GM13976 (cell line): ENCODE results near the gene FUT8.

Experiments
- DNase-seq: peaks from one replicate; pipeline ENCODE4 v3.0.0; 2012; ENCODE audit warnings: low spot score
- in situ Hi-C: fragments of 300-500 bp; cut with MboI; formaldehyde crosslinking; loops from one replicate; pipeline ENCODE4 v1.12.0; 2022; ENCODE audit warnings: low sequenced_read_pairs, mixed read lengths, inconsistent platforms; ENCODE audit not compliant: unreplicated experiment
- TF ChIP-seq, protein P1 (sequence below): IDR thresholded peaks from 2 replicates; pipeline ENCODE4 v1.5.1; 2012; ENCODE audit warnings: borderline replicate concordance, mild to moderate bottlenecking; ENCODE audit not compliant: insufficient read depth; ENCODE audit errors: extremely low read depth, missing control alignments, control extremely low read depth

The FUT8 gene

DNA sequence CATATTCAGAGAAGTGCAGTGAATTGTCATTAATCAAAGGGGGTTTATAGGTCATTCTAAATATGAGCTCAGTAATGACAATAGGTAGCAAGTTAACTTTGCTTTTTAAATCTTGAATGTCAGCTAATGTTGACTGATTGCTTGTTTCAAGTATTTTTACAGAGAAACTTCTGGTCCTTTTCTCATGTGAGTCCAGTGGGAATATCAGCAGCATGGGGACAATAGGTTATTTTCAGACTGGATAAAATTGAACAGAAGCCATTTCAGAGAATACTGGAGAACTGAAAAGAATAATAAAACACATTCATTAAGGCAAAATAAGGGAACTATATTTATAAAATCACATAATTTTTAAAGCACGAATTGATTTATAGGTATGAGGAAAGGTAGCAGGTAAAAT is 78.7 kb downstream of the FUT8 start:
- in situ Hi-C loops = no loop called here
- TF ChIP-seq, protein P1, sequence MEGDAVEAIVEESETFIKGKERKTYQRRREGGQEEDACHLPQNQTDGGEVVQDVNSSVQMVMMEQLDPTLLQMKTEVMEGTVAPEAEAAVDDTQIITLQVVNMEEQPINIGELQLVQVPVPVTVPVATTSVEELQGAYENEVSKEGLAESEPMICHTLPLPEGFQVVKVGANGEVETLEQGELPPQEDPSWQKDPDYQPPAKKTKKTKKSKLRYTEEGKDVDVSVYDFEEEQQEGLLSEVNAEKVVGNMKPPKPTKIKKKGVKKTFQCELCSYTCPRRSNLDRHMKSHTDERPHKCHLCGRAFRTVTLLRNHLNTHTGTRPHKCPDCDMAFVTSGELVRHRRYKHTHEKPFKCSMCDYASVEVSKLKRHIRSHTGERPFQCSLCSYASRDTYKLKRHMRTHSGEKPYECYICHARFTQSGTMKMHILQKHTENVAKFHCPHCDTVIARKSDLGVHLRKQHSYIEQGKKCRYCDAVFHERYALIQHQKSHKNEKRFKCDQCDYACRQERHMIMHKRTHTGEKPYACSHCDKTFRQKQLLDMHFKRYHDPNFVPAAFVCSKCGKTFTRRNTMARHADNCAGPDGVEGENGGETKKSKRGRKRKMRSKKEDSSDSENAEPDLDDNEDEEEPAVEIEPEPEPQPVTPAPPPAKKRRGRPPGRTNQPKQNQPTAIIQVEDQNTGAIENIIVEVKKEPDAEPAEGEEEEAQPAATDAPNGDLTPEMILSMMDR = no peak
- DNase-seq = no peak

DNA sequence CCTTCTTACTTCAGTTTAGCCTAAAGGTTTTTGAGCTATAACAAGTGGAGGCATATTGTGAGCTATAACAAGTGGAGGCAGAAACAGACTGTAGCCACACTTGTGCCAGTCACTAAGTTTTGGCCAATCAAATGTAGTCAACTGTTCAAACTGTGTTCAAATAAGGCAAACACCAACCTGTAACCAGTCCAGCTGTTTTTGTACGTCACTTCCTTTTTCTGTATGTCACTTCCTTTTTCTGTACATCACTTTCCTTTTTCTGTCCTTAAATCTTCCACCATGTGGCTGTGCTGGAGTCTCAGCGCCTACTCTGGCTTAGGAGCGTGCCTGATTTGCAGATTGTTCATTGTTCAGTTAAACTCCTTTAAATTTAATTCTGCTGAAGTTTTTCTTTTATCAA is 79.7 kb downstream of the FUT8 start:
- no peak for DNase-seq
- TF ChIP-seq, protein P1 = no peak
- in situ Hi-C loops = no loop called here

DNA sequence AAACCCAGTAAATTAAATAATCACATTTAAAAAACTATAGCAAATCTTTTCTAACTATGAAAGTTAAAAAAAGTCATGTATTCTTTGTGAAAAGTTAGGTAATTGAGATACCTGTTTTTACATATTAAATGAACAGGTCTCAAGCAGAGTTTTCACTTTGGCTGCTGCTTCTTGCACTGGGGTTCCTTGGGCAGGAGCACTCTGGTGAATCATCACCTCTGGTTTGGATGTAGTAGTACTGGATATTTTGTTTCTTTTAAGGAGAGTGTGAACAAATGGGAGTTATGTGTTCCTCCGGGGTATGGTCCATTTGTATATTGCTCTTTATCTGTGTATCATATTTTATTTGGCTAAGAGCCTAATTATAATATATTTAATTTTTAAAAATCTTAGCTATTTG is 82.7 kb downstream of the FUT8 start:
- no peak for DNase-seq
- in situ Hi-C loops = no loop called here

DNA sequence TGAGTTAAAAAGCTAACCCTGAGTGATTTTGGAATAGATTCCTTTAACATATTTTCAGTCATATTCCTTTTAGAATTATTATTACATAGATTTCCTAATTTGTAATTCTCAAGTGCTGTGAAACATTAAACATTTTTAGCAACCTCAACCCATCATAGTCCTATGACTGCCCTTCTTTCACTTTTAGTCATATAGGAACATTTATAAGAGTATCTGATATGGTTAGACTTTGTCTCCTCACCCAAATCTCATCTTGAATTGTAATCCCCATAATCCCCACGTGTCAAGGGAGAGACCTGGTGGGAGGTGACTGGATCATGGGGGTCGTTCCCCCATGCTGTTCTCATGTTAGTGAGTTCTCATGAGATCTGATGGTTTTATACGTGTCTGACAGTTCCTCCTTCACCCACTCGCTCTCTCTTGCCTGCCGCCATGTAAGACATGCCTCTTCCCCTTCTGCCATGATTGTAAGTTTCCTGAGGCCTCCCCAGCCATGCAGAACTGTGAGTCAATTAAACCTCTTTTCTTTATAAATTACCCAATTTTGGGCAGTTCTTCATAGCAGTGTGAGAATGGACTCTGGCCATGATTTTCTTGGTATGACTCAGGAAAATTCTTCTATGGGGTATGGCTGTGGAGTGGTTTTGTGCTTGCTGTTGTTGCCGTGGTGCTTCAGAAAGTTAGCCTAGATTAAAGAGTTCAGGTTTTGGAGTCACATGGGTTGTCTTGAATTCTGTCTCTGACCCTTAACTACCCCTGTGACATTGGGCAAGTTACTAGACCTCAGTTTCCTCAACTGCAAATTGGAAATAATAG is 83.9 kb downstream of the FUT8 start:
- no peak for DNase-seq
- TF ChIP-seq, protein P1 = no peak
- in situ Hi-C loops = no loop called here

More for the DNA sequence above, 82.7 kb downstream of the FUT8 start:
- TF ChIP-seq, protein P1 = no peak

DNA sequence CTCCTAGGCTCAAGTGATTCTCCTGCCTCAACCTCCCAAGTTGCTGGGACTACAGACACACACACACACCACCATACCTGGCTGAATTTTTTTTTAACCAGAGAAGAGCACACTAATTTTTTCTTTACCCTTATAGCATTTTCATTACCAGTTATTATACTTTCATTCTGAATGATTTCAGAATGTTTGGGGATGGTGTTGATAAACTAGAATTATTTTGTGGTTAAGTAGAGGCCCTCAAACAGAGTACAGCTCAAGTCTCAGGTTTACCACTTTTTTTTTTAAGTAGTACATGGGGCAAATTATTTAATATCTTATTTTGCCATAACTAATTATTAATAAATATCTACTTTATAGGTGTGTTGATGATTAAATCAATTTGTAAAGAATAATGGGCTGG is 86.6 kb downstream of the FUT8 start:
- TF ChIP-seq, protein P1 = no peak
- in situ Hi-C loops = no loop called here
- DNase-seq = no peak

DNA sequence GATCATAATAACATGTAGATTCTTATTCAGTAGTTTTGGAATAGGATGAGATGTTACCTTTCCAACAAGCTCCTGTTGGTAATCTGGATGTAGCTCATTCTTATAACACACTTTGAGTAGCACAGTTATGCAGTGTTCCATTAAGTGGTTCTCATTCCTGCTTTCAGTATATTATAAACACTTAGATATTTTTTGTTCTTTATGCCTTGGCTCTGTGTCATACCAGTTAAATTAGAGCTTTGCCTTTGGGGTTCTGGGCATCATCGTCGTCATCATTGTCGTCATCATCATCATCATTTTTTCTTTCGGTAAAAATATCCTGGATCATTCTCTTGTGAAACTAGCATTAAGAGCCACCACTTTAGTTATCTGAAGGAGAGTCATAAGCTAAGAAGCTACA is 87.5 kb downstream of the FUT8 start:
- TF ChIP-seq, protein P1 = no peak
- no peak for DNase-seq
- in situ Hi-C loops = no loop called here
